ENCODE data around the gene TCF19.
"Not testable (repeated sequence)": the region's sequence is repeated elsewhere in the genome, so short reads cannot be mapped to it uniquely, and the experiment has no call there.

TCF19 gene

DNA sequence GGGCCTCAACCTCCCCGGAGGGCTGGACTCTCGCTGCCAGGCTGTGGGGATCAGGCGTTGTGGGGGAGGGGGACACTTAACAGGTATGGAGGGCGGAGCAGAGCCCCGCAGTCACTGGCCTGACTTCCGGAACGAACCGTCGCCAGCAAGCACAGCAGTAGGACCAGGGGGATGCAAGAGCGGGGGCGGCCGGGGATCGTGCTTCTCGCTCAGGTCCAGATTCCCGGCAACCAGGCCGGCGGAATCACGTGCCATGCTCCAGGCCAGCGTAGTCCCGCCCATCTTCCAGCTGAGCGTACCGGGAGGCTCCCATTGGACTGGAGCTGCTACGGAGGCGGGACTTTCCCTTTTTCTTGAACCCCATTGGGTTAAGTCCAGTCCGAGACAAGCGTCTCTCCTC lies 22.1 kb downstream of the TCF19 start:
- no peaks in the 10 kb centered on the region for H3K27me3 ChIP-seq (ENCODE audit: insufficient read depth, poor library complexity, severe bottlenecking)
- no peak for DNase-seq (ENCODE audit: low spot score)
- no peak overlapping the region for H3K27ac ChIP-seq (ENCODE audit: poor library complexity, severe bottlenecking)
- TF ChIP-seq, protein P1, sequence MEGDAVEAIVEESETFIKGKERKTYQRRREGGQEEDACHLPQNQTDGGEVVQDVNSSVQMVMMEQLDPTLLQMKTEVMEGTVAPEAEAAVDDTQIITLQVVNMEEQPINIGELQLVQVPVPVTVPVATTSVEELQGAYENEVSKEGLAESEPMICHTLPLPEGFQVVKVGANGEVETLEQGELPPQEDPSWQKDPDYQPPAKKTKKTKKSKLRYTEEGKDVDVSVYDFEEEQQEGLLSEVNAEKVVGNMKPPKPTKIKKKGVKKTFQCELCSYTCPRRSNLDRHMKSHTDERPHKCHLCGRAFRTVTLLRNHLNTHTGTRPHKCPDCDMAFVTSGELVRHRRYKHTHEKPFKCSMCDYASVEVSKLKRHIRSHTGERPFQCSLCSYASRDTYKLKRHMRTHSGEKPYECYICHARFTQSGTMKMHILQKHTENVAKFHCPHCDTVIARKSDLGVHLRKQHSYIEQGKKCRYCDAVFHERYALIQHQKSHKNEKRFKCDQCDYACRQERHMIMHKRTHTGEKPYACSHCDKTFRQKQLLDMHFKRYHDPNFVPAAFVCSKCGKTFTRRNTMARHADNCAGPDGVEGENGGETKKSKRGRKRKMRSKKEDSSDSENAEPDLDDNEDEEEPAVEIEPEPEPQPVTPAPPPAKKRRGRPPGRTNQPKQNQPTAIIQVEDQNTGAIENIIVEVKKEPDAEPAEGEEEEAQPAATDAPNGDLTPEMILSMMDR (IDR thresholded peaks at IDR 0.05; ENCODE audit: poor library complexity, severe bottlenecking): no peak
- no peak overlapping the region for H3K4me3 ChIP-seq (ENCODE audit: severe bottlenecking)
- no peaks in the 10 kb centered on the region for H3K9me3 ChIP-seq (ENCODE audit: severe bottlenecking)
- peaks cover 12% of the 10 kb centered on the region for H3K4me1 ChIP-seq (ENCODE audit: insufficient read depth, poor library complexity, severe bottlenecking)
- ATAC-seq (ENCODE audit: low read depth): no peak
- H3K36me3 ChIP-seq (ENCODE audit: low read depth): no peaks in the 10 kb centered on the region

DNA sequence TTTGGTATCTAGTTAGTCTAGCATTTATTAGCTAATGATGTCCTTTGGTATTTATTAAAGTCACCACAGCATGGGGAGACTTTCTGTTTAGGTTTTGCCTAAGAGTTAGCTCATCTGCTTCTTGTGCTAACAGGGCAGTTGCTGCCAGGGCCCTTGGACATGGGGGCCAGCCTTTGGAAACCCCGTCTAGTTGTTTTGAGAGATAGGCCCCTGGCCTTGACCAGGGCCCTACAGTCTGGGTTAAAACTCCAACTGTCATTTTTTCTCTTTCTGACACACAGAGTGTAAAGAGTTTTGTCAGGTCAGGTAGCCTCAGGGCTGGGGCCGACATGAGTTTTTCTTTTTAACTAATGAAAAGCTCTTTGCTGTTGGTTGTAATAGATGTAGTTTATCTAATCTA lies 24.9 kb downstream of the TCF19 start:
- H3K4me1 ChIP-seq (ENCODE audit: insufficient read depth, poor library complexity, severe bottlenecking): peaks cover 16% of the 10 kb centered on the region
- H3K9me3 ChIP-seq (ENCODE audit: severe bottlenecking); DNase-seq (ENCODE audit: low spot score); H3K36me3 ChIP-seq (ENCODE audit: low read depth); H3K27me3 ChIP-seq (ENCODE audit: insufficient read depth, poor library complexity, severe bottlenecking); H3K4me3 ChIP-seq (ENCODE audit: severe bottlenecking); H3K27ac ChIP-seq (ENCODE audit: poor library complexity, severe bottlenecking); ATAC-seq (ENCODE audit: low read depth): not testable (repeated sequence)

DNA sequence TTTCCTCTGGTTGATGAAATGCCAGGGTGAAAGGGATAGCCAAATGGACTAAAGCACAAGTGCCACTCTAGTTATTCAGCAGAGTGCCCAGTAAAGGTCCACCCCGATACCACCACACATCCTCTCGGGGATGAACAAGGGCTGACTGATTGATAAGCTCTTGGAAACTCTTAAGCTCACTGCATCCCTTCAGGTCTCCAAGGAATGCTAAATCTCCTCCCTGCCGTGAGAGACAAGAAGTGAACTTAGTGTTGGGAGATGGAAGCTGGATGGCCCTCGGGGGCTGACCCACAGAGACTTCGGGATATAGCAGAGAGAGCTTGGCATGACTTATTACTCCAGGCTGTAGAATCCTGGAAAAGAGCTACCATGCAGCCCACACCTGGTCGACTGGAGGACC lies 25.5 kb downstream of the TCF19 start:
- not testable (repeated sequence) for H3K4me3 ChIP-seq (ENCODE audit: severe bottlenecking); H3K36me3 ChIP-seq (ENCODE audit: low read depth); ATAC-seq (ENCODE audit: low read depth); H3K27ac ChIP-seq (ENCODE audit: poor library complexity, severe bottlenecking); DNase-seq (ENCODE audit: low spot score); H3K27me3 ChIP-seq (ENCODE audit: insufficient read depth, poor library complexity, severe bottlenecking); H3K9me3 ChIP-seq (ENCODE audit: severe bottlenecking)
- peaks cover 16% of the 10 kb centered on the region for H3K4me1 ChIP-seq (ENCODE audit: insufficient read depth, poor library complexity, severe bottlenecking)

DNA sequence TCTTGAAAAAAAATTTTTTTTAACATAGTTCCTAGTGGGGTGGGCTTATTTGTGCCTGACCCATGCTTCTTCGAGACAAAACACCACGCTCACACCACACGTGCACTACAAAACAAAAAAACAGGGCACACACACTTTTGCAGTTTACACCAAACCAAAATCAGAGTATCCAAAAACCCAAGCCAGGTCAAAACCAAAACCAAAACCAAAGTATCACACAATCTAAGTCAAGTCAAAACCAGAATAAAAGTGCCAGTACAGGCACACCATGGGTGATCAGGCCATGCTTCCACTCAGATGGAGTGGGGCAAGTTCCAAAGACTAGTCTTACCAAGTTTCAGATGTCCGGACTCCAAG lies 27.3 kb downstream of the TCF19 start:
- H3K36me3 ChIP-seq (ENCODE audit: low read depth); DNase-seq (ENCODE audit: low spot score); H3K27me3 ChIP-seq (ENCODE audit: insufficient read depth, poor library complexity, severe bottlenecking); H3K9me3 ChIP-seq (ENCODE audit: severe bottlenecking): not testable (repeated sequence)
- Histone ChIP-seq H3K4me3 (ENCODE audit: severe bottlenecking) (peak overlapping the region; percentile 20), H3K27ac (ENCODE audit: poor library complexity, severe bottlenecking) (peak overlapping the region; percentile 84), H3K4me1 (ENCODE audit: insufficient read depth, poor library complexity, severe bottlenecking) (peaks cover 12% of the 10 kb centered on the region)
- 0 out of 3 replicates have a peak, but pooled peaks have one; percentile 12 for ATAC-seq (ENCODE audit: low read depth)

DNA sequence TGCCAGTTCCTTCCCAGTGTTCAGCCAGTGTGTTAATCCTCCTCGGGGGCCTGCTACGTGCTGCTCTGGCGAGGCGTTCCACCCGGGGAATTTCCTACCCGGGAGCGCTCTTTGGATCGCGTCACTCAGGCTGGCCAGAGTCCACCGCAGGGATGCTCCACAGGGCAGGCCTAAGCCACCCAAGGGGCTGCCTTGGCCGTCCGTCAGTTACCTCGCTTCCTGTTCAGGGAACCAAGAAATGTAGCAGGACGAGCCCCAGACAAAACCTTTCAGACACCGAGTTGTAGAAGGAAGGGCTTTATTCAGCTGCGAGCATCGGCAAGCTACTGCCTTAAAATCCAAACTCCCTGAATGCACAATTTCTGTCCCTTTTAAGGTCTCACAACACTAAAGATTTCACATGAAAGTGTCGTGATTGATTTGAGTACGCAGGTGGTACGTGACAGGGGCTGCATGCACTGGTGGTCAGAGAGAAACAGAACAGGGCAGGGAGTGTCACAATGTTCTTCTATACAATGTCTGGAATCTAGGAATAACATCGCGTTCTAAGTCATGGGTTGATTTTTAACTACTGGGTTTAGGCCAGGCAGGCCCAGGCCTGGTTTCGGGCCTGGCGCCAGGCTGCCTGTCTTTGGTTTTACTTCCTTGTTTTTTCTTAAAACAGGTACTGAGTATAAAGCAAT lies 27.8 kb downstream of the TCF19 start:
- DNase-seq (ENCODE audit: low spot score): no peak
- Histone ChIP-seq H3K36me3 (ENCODE audit: low read depth) (no peaks in the 10 kb centered on the region), H3K27me3 (ENCODE audit: insufficient read depth, poor library complexity, severe bottlenecking) (no peaks in the 10 kb centered on the region), H3K4me3 (ENCODE audit: severe bottlenecking) (peak overlapping the region; percentile 20), H3K4me1 (ENCODE audit: insufficient read depth, poor library complexity, severe bottlenecking) (peaks cover 12% of the 10 kb centered on the region), H3K9me3 (ENCODE audit: severe bottlenecking) (no peaks in the 10 kb centered on the region), H3K27ac (ENCODE audit: poor library complexity, severe bottlenecking) (peak overlapping the region; percentile 84)
- peak; percentile 87 for ATAC-seq (ENCODE audit: low read depth)
- TF ChIP-seq, protein P1 (IDR thresholded peaks at IDR 0.05; ENCODE audit: poor library complexity, severe bottlenecking): no peak

DNA sequence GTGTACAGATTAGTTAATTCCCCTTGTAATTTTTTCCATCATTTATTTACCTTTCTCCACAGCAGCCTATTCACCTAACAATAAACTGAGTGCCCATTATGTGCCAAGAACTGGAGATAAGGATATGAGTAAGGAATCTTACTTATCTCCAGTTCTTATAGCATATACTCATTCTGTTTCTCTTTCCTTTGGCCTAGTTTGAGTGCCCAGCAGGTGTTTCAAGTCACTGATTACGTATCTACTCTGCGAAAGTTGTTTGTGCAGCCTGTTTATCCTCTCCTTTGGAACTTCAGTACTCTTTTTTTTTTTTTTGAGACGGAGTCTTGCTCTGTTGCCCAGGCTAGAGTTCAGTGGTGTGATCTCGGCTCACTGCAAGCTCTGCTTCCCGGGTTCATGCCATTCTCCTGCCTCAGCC lies 29.4 kb downstream of the TCF19 start:
- Histone ChIP-seq H3K36me3 (ENCODE audit: low read depth) (no peaks in the 10 kb centered on the region), H3K27ac (ENCODE audit: poor library complexity, severe bottlenecking) (peak overlapping the region; percentile 84), H3K4me1 (ENCODE audit: insufficient read depth, poor library complexity, severe bottlenecking) (peaks cover 12% of the 10 kb centered on the region), H3K27me3 (ENCODE audit: insufficient read depth, poor library complexity, severe bottlenecking) (no peaks in the 10 kb centered on the region), H3K4me3 (ENCODE audit: severe bottlenecking) (no peak overlapping the region), H3K9me3 (ENCODE audit: severe bottlenecking) (no peaks in the 10 kb centered on the region)
- ATAC-seq (ENCODE audit: low read depth) (no peak), DNase-seq (ENCODE audit: low spot score) (no peak)
- TF ChIP-seq, protein P1 (IDR thresholded peaks at IDR 0.05; ENCODE audit: poor library complexity, severe bottlenecking): no peak

DNA sequence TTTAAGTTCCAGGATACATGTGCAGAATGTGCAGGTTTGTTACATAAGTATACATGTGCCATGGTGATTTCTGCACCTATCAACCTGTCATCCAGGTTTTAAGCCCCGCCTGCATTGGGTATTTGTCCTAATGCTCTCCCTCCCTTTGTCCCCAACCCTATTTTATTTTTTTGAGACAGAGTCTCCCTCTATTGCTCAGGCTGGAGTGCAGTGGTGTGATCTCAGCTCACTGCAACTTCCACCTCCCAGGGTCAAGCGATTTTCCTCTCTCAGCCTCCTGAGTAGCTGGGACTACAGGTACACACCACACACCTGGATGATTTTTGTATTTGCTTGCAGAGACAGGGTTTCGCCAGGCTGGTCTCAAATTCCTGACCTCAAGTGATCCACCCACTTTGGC lies 30.8 kb downstream of the TCF19 start:
- DNase-seq (ENCODE audit: low spot score); ATAC-seq (ENCODE audit: low read depth); H3K27ac ChIP-seq (ENCODE audit: poor library complexity, severe bottlenecking); H3K4me3 ChIP-seq (ENCODE audit: severe bottlenecking); H3K4me1 ChIP-seq (ENCODE audit: insufficient read depth, poor library complexity, severe bottlenecking); H3K27me3 ChIP-seq (ENCODE audit: insufficient read depth, poor library complexity, severe bottlenecking); H3K9me3 ChIP-seq (ENCODE audit: severe bottlenecking); H3K36me3 ChIP-seq (ENCODE audit: low read depth): not testable (repeated sequence)
